ENCODE data around the gene FLT3. TPM values are rescaled to one million over a fixed set of nuclear protein-coding genes. Genes with fewer than 3 reads are reported as not detected.

Gene FLT3
- total RNA-seq, 1 donor, result not detected

GRCh38 chr13:27969866-27970229 lies 130.5 kb downstream of the FLT3 start:
- no peak for DNase-seq (ENCODE audit: low read depth)
- no peak for TF ChIP-seq CTCF (IDR thresholded peaks at IDR 0.05; ENCODE audit: insufficient read depth, low read depth, low read length)
- H3K4me3 ChIP-seq (ENCODE audit: low read depth, low read length), result no peak overlapping the region

- no peak for TF ChIP-seq CTCF (IDR thresholded peaks at IDR 0.05; ENCODE audit: insufficient read depth, low read depth, low read length)
- no peak for DNase-seq (ENCODE audit: low read depth)
- no peak within 1 kb of the TSS for H3K4me3 ChIP-seq (ENCODE audit: low read depth, low read length)
Measured at GRCh38 chr13:27969082-27969865, 131.1 kb downstream of the FLT3 start, which contains the start of gene CDX2. CDX2 (minus strand) TSS chr13:27969315; CDS start chr13:27969006, 309 bp downstream.

GRCh38 chr13:27968316-27969081 lies 131.9 kb downstream of the FLT3 start:
- no peak overlapping the region for H3K4me3 ChIP-seq (ENCODE audit: low read depth, low read length)
- no peak for TF ChIP-seq CTCF (IDR thresholded peaks at IDR 0.05; ENCODE audit: insufficient read depth, low read depth, low read length)
- DNase-seq (ENCODE audit: low read depth), result no peak

- no peak for TF ChIP-seq CTCF (IDR thresholded peaks at IDR 0.05; ENCODE audit: insufficient read depth, low read depth, low read length)
- no peak for DNase-seq (ENCODE audit: low read depth)
- no peak overlapping the region for H3K4me3 ChIP-seq (ENCODE audit: low read depth, low read length)
Measured at GRCh38 chr13:27967736-27968315, 132.6 kb downstream of the FLT3 start.

GRCh38 chr13:27967203-27967735 lies 133.1 kb downstream of the FLT3 start:
- no peak for TF ChIP-seq CTCF (IDR thresholded peaks at IDR 0.05; ENCODE audit: insufficient read depth, low read depth, low read length)
- H3K4me3 ChIP-seq (ENCODE audit: low read depth, low read length), result no peak overlapping the region
- DNase-seq (ENCODE audit: low read depth), result no peak

- no peak for DNase-seq (ENCODE audit: low read depth)
- H3K4me3 ChIP-seq (ENCODE audit: low read depth, low read length), result no peak overlapping the region
- no peak for TF ChIP-seq CTCF (IDR thresholded peaks at IDR 0.05; ENCODE audit: insufficient read depth, low read depth, low read length)
Measured at GRCh38 chr13:27966641-27967202, 133.7 kb downstream of the FLT3 start.

Data from fibroblast of villous mesenchyme (primary cell).